Measurements from ENCODE around the gene GMDS.

Gene GMDS

DNA sequence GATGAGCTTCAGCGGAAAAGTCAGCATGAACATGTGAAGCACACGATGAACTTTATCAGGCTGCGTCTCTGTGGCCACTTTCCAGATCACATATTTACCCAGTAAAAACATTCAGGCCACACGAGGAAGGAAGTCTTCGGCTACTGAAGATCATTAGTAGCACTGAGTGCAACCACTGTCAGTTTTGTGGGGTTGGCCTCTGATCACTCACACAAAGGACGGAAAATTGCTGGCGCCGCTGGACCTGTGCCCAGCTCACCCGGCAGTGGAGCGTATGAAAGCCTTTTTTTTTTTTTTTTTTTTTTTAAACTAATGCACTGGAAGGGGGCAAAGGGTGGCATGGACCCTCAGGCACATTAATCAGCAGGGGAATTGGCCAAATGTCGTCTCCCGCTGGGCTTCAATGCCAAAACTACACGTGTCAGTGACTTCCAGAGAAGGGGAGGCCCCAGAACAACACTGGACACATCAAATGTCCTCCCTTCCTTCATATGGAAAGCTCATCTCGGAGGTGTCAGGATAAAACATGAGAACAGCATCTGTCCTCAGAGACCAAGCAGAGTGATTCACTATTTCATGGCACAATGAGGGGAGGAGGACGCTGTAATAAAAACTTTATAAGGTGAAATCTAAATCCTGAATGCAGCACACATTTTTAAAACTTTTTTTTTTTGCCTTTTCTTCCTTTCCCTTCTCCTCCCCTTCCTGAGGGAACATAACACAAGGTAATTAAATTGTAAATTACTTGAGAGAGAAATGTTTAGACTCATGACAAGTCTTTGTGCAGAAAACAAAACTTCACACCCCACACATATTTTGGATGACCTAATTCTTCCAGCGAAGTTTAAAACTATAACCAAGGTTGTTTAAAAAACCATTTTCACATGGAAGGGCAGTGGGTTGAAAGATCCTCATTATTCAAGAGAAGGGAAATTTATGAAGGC lies 412.3 kb downstream of the GMDS start:
- no peak for DNase-seq (ENCODE audit: low read depth in 2 of 2)

DNA sequence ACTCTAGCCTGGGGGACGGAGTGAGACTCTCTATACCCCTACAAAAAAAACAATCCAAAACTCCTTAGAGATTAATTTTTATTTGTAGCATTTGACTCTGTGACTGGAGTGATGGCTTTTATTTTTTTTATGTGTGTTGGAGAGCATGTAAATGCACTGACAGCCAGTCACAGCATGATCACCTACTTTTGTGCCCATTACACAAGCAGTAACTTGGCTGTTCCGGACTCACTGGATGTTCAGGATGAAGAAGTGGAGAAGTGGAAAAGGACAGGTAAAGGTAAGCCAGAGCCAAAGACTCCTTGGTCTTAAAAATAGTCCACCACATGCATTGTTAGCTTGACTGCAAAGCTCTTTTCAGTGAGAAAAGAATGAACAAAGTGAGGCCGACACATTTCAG lies 413.0 kb downstream of the GMDS start:
- DNase-seq (ENCODE audit: low read depth in 2 of 2), result no peak

DNA sequence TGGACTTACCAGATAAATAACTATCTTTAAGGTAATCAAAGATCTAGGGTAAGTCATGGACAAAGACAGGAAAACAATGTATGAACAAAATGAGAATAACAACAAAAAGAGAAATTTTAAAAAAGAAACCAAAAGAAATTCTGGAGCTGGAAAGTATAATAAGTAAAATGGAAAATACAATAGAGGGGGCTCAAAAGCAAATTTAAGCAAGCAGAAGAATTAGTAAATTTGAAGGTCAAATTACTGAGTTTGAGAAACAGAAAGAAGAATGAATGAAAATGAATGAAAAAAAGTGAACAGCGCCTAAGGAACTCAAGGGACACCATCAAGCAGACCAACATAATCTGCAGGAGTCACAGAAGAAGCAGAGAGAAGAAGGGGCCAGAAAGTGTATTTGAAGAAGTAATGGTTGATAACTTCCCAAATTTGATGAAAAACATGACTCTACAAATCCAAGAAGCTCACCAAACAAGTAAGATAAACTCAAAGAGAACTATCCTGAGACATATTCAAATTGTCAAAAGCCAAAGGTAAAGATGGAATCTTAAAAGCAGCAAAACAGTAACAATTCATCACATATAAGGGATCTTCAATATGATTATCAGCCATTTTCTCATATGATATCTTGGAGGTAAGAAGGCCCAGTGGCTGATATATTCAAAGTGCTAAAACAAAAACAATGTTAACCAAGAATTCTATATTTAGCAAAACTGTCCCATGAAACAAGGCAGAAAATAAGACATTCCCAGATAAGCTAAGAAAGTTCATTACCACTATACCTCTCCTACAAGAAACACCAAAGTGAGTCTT lies 417.2 kb downstream of the GMDS start:
- no peak for DNase-seq (ENCODE audit: low read depth in 2 of 2)

DNA sequence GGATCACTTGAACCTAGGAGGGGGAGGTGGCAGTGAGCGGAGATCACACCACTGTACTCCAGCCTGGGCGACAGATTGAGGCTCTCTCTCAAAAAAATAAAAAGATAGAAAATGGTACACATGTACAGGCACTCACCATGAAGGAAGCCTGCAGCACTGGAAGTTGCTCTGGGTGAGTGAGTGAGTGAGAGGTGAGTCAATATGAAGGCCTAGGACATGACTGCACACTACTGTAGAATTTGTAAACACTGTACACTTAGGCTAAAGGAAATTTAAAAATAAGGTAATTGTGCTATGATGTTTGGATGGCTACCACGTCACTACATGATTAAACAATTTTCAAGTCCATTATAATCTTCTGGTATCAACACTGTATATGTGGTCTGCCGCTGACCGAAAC lies 419.5 kb downstream of the GMDS start:
- DNase-seq (ENCODE audit: low read depth in 2 of 2), result no peak

DNA sequence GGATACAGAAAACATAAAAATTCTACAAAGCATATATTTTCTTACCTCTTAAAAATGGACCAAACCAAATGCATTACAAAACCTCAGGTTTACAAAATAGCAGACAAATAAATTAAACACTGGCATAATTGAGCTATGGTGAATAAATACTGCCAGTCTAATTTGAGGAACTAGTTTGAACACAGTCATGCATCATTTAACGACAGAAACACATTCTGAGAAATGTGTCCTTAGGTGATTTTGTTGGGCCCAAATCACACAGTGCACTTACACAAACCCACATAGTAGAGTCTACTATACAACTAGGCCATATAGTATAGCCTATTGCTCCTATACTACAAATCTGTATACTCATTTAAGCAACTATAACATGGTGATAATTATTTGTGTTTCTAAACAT lies 420.1 kb downstream of the GMDS start:
- no peak for DNase-seq (ENCODE audit: low read depth in 2 of 2)

DNA sequence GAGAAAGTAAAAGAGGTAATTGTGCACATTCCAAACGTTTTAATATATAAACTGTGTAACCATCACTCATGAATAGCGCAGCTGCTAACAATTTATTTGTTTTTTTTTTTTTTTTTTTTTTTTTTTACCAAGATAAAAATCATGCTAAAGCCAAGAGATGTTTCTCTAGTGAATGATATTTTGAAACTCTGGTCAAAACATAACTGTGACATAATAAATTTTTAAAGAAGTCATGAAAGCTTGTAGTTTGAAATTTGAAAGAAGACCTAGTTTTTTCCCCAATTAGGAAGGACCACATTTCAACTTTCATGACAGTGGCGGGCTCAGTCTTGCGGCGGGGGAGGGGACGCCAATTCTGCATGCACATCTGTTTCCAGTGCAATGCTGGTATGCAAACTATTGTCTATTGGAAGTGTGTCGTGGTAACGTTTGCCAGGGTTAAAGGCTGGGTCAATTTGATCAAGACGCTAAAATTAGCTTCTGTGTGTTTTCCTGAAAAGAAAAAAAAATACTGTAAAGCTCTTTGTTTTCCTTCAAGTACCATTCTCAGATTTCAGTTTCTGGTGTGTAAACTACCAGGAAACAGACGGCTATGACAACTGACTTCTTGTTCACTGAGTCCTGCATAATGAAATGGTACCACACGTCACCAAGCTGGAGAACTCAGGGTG lies 423.8 kb downstream of the GMDS start:
- DNase-seq (ENCODE audit: low read depth in 2 of 2), result no peak

DNA sequence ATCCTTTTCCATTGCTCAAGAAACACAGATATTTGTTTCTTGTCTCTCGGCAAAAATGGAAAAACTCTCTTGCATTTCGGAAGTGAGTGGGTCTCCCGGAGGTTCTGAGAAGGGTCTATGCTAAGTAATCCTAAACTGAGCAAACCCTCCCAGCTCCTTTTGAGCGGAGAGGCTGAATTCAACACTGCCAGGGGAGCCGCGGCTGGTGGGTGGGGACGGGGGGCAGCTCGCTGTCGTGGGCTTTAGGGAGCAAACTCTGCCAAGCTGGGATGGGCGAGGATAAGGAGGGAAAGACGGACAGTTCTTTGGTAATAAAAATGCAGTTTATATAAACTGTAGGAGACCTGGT lies 424.3 kb downstream of the GMDS start:
- no peak for DNase-seq (ENCODE audit: low read depth in 2 of 2)

DNA sequence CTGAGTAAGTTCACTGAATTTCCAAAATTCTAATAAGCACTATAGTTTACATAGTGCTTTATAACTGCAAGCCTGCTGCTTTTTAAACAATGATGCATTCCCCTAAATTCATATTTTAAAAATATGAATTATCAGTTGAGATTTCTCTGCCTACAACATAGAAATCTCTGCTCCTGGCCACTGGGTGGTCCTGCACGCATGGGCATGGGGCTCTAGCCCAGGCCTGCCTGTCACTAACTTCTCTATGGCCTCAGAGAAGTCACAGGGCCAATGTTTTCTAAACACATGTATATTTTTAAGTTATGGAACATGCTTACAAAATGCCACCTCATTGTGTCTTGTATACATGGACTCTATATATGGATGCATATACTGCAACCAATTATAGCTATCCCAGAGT lies 424.7 kb downstream of the GMDS start:
- no peak for DNase-seq (ENCODE audit: low read depth in 2 of 2)

DNA sequence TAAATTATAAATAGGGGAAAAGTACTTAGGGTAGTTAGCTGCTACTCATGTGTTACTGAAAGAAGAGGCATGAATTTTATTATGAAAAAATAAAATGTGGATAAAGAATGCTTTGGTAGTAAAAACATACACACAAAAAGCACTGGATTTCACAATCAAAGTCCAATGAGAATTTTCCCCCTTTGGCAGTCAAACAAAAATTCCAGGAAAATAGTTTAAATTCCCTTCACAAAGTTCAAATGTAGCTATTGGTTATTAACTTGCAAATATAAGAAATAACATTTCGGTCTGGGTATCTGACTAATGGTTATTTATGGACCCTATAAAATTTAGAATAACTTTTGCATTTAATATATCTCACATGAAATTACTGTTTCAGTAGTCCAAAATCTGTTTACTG lies 425.2 kb downstream of the GMDS start:
- no peak for DNase-seq (ENCODE audit: low read depth in 2 of 2)

DNA sequence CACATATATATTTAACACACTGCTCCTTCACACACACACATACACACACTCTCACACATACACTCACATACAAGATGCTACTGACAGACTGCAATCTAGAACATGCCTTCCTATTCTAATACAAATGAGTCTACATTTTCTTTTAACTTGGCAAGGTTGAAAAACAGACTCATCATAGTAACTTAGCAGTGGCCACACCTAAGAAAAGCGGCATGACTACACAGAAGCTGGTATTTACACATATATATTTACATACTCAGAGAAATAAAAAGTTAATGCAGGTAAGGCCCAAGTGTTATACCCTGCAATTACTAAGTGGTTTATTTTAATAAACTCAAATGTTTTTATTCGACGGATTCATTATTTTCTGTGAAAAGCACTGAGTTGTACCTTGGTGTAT lies 426.4 kb downstream of the GMDS start:
- DNase-seq (ENCODE audit: low read depth in 2 of 2), result no peak

DNA sequence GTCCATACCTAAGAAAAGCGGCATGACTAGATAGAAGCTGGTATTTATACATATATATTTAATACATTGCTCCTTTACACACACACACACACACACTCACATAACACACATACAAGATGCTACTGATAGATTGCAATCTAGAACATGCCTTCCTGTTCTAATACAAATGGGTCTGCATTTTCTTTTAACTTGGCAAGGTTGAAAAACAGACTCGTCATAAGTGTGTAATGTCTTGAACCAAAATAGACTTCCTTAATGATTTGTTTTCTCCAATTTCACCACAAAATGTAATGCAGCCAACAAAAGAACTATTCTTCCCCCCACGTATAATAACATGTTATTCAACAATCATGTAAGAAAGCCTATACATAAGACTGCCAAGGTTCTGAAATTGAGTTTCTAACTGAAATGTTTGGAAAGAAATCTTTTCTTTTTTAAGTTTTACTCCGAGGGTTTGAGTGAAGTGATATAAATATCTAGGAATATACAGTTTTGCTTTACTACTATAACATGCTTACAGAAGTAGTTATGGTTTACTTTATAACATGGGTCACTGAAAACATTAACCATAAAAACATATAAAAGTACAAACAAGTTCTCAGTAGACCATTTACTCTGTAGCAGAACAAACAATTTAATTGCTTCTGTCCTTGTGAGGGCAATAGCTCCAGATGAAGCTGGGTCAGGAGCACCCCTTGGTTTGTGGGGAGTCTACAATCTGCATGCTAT lies 428.2 kb downstream of the GMDS start:
- DNase-seq (ENCODE audit: low read depth in 2 of 2), result no peak

DNA sequence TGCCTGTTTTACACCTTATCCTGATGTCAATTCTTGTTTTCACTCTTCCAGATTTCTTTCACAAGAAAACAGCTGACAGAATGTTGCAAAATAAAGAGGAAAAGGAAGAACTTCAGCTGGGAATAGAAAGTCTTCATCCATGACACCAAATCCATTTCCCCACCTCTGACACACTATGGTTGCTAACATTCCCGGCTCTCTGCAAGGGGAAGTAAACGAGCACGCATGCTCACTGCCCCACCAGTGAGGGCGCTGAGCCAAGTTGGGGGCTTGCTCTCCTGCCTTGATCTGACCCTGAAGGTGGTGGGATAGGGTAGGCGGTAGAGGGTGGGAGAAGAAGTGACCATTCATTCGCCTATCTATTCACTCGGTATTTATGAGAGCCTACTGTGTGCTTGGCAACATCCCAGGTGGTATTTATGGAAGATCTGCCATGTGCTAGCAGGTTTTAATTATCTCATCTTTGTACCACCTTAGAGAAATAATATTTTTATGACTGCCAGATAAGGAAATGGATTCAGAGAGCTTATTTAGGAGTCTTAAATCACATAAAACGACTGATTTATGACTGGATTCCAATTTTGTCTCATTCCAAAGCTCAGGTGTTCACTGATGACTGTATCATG lies 429.5 kb downstream of the GMDS start:
- DNase-seq (ENCODE audit: low read depth in 2 of 2), result no peak

DNA sequence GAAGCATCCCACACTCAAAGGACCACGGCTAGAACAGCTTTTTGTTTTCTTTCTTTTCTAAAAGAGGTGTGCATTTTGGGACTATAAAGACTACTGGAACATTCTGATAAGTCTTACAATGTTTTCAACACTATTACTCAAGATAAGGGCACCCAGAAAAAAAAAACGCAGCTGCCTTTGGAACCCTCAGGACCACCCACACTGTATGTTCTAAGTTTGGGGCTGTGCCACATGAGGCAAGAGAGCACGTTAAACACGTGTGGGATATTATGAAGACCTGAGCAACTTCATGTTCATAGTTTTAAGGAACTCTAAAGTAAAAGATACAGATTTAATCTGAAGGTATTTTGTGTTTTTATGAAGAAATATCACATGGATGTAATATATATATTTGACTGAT lies 431.1 kb downstream of the GMDS start:
- DNase-seq (ENCODE audit: low read depth in 2 of 2), result no peak

DNA sequence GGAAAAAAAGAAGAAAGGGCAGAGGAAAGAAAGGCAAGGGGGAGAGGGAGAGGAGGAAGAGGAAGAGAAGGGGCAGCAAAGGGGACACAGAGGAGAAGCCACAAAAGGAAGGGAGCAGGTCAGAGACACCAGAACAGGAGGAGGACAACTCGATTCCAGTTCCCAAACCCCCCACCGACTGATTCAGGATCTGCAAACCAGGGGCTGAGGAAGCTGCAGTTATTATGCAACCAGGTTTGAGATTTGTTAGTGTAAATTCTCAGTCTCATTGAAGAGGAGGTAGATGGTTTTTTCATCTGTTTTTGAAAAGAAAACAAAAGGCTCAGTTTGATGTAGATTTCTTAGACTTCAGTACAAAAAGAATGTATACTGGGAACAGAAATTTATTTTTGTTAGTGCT lies 432.9 kb downstream of the GMDS start:
- DNase-seq (ENCODE audit: low read depth in 2 of 2), result no peak

DNA sequence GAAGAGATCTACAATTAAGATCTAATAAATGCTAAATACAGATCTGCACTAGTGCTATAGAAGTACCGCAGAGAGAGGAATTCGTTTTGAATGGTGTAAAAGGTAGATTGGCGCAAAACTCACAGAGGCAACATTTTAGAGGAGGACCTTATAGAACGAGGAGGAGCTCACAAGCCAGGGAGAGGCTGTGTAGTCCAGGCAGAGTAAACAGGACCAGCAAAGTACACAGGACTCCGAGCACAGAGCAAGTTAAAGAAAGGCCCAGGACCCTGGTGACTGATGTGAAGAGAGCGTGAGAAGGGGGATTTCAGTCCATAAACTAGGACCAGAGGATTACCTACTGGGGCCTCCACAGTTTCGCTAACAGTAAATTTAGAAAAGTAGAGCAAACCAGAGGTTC lies 433.4 kb downstream of the GMDS start:
- DNase-seq (ENCODE audit: low read depth in 2 of 2), result no peak

DNA sequence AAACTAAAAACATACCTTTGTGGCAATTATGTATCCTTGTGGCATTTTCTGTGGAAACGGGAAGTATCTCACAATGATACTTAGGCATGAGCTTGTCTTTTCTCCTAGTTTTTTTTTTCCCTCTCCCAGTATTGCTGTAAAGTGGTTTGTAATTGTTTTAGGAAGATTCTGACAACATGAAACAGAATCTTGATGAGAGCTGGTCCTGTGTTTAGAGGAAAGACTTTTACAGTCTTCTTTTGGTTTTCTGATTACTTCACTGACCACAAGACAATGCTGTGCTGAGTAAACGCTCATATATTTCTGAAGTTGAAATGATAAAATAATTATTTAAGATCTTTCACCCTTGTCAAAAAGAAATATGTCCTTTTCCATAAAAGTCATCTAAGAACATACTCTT lies 434.5 kb downstream of the GMDS start:
- no peak for DNase-seq (ENCODE audit: low read depth in 2 of 2)

DNA sequence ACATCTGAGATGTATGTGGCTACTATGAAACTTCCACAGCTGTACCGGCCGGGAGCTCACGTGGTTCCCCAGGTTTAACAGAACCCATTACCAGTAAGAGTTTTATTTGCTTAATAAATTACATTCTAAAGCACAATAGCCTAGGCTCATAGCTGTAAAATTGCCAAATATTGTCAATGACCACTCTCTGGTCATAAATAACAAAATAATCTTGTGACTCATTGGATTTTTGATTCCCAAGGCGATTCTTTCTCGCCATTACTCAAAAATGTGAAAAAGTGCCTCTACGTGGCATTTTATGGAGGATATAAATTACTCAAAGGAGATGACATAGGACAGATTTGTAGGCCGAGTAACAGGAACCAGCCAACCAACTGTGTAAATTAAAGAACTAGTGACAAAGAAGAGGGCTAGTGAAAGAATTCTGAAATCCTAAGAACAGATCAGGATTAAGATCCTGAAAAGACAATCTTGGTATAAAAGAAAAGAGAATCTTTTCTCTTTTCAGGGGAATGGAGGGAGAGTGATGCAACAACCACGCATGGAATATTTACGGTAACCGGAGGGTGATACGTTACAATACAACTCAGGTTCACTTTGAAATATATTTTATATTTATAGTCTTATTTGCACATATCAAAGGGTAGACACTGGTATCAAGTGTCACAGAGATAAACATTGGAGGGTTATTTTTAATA lies 436.0 kb downstream of the GMDS start:
- no peak for DNase-seq (ENCODE audit: low read depth in 2 of 2)

DNA sequence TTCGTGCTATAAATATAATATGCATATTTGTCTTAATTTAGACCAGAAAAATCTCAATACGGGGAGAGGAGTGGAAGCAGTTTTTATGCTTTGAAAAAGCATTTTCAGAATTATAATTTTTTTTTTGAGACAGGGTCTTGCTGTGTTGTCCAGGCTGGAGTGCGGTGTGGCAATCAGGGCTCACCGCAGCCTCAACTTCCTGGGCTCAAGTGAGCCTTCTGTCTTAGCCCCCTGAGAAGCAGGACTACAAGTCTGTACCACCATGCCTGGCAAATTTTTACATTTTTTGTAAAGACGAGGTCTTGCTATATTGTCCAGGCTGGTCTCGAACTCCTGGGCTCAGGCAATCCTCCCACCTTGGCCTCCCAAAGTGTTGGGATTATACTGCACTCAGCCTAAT lies 438.5 kb downstream of the GMDS start:
- no peak for DNase-seq (ENCODE audit: low read depth in 2 of 2)

DNA sequence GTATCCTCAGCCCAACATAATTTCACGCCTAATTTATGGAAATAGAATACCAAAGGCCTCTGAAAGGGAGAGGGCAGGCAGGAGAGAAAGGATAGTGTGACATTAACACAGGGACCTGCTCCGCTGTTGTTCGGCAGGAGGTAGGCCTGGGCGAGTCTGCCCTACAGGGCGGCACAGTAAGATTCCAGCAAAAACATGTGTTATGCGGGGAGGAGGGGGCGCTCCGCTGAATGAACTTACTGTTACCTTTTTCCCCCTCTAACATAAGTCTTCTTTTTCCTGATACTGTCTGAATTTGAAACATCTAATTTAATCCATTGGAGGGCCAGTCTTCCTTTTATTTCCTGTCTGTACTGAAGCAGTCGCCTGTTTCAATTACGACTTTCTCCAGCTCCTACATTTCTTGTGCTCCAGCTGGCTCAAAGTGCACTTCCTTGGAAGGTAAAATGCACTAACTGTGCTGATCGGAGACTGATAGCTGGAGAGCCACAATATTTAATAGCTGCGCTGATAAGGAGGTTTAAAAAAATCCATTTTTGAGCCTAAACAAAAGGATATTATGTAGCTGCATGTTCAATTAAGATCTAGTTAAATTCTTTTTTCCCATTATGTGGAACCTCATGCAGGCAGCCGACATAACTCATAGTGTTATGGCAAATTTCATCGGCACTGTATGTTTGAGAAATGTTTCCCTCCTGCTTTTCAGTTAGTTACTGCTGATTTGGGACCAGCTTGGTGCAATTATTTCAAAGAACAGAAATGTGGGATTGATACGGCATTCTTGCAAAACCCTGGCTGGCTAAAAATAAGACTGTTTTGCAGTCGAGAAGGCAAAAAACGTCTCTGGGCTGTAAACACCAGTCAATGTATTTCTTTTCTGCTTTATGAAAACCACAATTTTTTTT lies 442.7 kb downstream of the GMDS start:
- no peak for DNase-seq (ENCODE audit: low read depth in 2 of 2)

DNA sequence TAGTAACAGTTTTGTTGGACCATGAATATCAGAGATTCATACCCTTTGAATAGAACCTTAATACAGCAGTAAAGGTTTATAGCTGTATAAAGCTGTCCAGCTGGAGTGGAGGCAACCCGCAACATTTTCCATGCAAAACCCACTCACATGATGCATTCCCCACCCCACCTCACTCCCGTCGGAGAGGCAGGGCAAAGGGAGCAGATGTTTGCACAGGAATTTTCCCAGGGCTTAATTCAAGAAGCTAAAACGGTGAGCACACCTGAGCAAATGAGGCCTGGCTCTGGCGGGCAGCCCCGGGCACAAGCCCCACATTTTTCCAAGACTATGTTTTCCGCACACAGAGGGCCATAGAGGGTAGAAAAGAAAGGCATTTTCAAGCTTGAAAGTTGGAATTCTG lies 444.0 kb downstream of the GMDS start:
- DNase-seq (ENCODE audit: low read depth in 2 of 2), result no peak
